IMR-90 (cell line): ENCODE results near the gene GNMT. TPM values are rescaled to one million over a fixed set of nuclear protein-coding genes. Genes with fewer than 3 reads are reported as not detected.

Experiments
- RFX5 ChIP-seq: IDR thresholded peaks from 2 replicates; pipeline ENCODE4 v1.8.0; 2012; ENCODE audit warnings: low read depth, mild to moderate bottlenecking, low read length, moderate library complexity
- polyA plus RNA-seq, 3 experiments: library from polyadenylated mRNA; depleted of rRNA; stranded (reverse); fragments of >200 nt; gene quantifications; 2 replicates each; pipeline ENCODE4 v1.2.3, GENCODE V29; 2012; ENCODE audit warnings: low replicate concordance in 1 of 3
- total RNA-seq: library from RNA; depleted of rRNA; stranded (reverse); fragments of >200 nt; gene quantifications from 2 replicates; pipeline ENCODE4 v1.2.3, GENCODE V29; 2012
- TF ChIP-seq, protein P1 (sequence below): fragments of 150-350 bp; IDR thresholded peaks from 2 replicates; pipeline ENCODE4 v1.6.1; 2017; ENCODE audit warnings: mild to moderate bottlenecking, antibody characterized with exemption, low read length, low read depth

The GNMT gene
- total and polyA plus RNA-seq, 2 of the 4 experiments (the other 2 are of a cell fraction) = 0.36 TPM; not detected in 1

DNA sequence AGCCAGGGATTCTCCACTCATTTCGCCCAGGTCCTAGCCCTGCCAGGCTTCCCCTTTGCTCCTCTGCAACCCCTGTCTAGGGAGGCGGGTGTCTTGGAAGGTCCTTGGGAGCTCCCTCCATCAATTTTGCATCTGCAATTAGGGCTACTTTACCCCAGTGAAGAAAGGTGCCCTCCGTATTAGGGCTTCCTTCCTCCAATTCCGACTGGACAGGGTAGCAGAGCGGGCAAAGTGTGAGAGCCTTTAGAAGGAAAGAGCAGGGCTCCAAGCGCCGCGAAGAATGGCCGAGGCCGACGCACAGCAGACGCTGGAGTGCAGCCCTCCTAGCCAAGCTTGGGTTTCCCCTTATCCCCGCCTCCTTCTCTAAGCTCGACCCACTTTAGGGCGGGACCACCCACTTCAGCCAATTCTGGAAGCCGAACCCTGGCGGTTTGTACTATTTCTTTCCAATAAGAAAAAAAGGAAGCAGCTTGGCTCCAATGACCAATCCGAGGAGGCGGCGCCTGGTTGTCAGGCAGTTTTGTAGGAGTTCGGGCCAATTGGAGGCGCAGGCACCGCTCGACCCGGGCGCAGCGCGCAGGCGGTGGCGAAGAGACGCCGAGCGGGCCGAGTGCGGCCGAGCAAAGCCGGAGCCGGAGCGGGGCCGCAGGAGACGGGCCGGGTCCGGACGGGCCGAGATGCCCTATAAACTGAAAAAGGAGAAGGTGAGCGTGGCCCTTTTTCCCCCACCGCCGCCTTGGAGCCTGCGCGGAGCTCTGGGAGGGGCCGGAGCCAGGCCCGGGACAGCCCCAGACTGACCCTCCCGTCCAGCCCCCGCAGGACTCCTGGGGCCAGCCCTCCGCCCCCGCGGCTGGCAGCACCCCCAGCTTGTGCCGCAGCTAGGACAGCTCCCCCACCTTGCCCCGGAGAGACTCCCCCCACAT lies 23.7 kb downstream of the GNMT start, which contains the start of gene PPP2R5D (continued):
- TF ChIP-seq, protein P1, sequence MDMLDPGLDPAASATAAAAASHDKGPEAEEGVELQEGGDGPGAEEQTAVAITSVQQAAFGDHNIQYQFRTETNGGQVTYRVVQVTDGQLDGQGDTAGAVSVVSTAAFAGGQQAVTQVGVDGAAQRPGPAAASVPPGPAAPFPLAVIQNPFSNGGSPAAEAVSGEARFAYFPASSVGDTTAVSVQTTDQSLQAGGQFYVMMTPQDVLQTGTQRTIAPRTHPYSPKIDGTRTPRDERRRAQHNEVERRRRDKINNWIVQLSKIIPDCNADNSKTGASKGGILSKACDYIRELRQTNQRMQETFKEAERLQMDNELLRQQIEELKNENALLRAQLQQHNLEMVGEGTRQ = no peak
- TF ChIP-seq RFX5 = peak; percentile 99
